Transverse colon (tissue), 4 donors: ENCODE results near the gene RAMP1. TPM values are rescaled to one million over a fixed set of nuclear protein-coding genes. Genes with fewer than 3 reads are reported as not detected.

Experiments used
- DNase-seq: peaks from one replicate; pipeline ENCODE4 v3.0.0-alpha.2; 2019
- H3K27ac ChIP-seq, 4 donors: fragments of 200-600 bp; sonication (generic); 2 replicates each; pipeline ENCODE4 v1.5.1; 2016 to 2018; ENCODE audit warnings: inconsistent platforms in 4 of 4
- H3K27me3 ChIP-seq: fragments of 200-600 bp; sonication (generic); 2 replicates; pipeline ENCODE4 v1.5.1; 2017; ENCODE audit warnings: inconsistent platforms
- H3K36me3 ChIP-seq, 4 donors: fragments of 200-600 bp; sonication (generic); 2 replicates each; pipeline ENCODE4 v1.5.1; 2017 to 2019; ENCODE audit warnings: inconsistent platforms in 4 of 4
- H3K4me1 ChIP-seq, 4 donors: fragments of 200-600 bp; sonication (generic); 2 replicates each; pipeline ENCODE4 v1.5.1; 2017 to 2020; ENCODE audit warnings: inconsistent platforms in 4 of 4
- H3K4me3 ChIP-seq, 4 donors: fragments of 200-600 bp; sonication (generic); 1 replicate in 1 of 4; 2 replicates in 3 of 4; pipeline versions ENCODE4 v1.5.1 to v1.6.1; 2017 to 2019; ENCODE audit warnings: inconsistent platforms in 4 of 4
- H3K9me3 ChIP-seq, 2 donors: fragments of 200-600 bp; sonication (generic); 2 replicates each; pipeline ENCODE4 v1.5.1; 2017 to 2019; ENCODE audit warnings: inconsistent platforms in 2 of 2
- EP300 ChIP-seq: sonication (generic); formaldehyde crosslinking; IDR thresholded peaks from one replicate; pipeline ENCODE4 v1.6.1; 2017; ENCODE audit warnings: antibody characterized with exemption, low read depth
- POLR2A ChIP-seq: fragments of 450-650 bp; IDR thresholded peaks from one replicate; pipeline ENCODE4 v1.6.1; 2016; ENCODE audit warnings: antibody characterized with exemption, mild to moderate bottlenecking, moderate library complexity
- POLR2AphosphoS5 ChIP-seq, 3 donors: sonication (generic); formaldehyde crosslinking; IDR thresholded peaks; one replicate each; pipeline ENCODE4 v1.6.1; 2016; ENCODE audit warnings: antibody characterized with exemption in 3 of 3
- WGBS, 2 donors: methylation state at CpG; one replicate each; pipeline ENCODE4 v1.1.5; 2018; ENCODE audit warnings: low coverage in 1 of 2; 5-methylcytosine and 5-hydroxymethylcytosine counted together
- in situ Hi-C, 4 donors: fragments of 200-750 bp; cut with MboI; loops; one replicate each; pipeline versions ENCODE4 v1.15.0 to v1.15.1; 2017; ENCODE audit warnings: low sequenced_read_pairs in 3 of 4, low pct_ligation_motif_present in 1 of 4, low pct_unique_long_range_greater_than_20kb in 1 of 4
- intact Hi-C: fragments of 100-400 bp; cut with DNase I; formaldehyde crosslinking; loops from one replicate; pipeline ENCODE4 v1.15.1; 2023; ENCODE audit warnings: low total_unique reads
- total RNA-seq, 4 donors: library from RNA; depleted of rRNA; stranded (reverse); fragments of >200 nt; gene quantifications; one replicate each; pipeline ENCODE4 v1.1.0, GENCODE V29; 2016
- TF ChIP-seq, protein P1 (sequence below), 5 experiments: fragments of 200-600 bp in 3 of 5; fragments of 450-650 bp in 2 of 5; sonication (generic) in 3 of 5; IDR thresholded peaks; 1 replicate in 2 of 5; 2 replicates in 3 of 5; pipeline ENCODE4 v1.5.1; 2016 to 2017; ENCODE audit warnings: antibody characterized with exemption in 5 of 5, inconsistent platforms in 3 of 5, mild to moderate bottlenecking in 2 of 5, moderate library complexity in 1 of 5

RAMP1 gene
- total RNA-seq, 4 donors from 2014 or later: 47.5 to 158 (median 95.7) TPM

DNA sequence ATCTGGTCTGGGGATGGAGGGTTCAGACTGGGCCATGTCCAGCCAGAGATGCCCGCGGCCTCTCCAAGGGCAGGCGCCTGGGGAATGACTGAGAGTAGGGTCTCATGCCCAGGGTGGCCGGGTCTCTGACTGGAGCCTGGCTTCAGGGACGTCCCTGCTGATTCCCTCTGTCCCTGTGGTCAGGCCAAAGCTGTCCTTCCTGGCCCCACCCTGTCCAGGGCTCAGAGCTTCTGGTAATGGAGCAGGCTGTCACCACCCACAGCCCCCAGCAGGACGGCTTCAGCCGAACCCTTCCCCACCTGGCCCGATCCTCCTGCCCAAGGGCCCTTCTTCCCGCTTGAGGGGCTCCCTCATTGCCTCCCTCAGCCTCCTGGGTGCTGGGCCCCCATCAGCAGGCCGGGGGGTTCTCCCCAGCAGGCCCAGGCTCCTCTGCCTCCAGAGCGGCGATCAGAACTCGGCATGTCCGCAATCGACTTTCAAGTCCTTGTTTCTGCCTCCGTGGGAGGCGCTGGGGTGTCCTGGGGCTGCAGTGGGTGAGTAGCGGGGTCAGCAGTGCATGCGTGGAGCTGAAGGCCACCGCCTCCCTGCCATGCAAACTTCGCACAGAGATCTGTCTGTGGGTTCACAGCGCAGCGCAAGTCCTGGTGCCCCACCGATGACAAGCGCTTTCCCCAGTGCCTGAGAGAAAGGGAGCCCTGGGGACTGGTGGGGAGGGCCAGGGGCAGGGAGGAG, 18.3 kb downstream of the RAMP1 start:
- Histone ChIP-seq H3K4me3 (no peak overlapping the region), H3K27ac (peak overlapping the region; percentile 49 to 94 (median 73)), H3K9me3 (no peaks in the 10 kb centered on the region), H3K4me1 (peaks cover 12 to 37% (median 25%) of the 10 kb centered on the region in 4 donors), H3K36me3 (no peaks in the 10 kb centered on the region), H3K27me3 (no peaks in the 10 kb centered on the region)
- 95% methylated on average over 23 of the region's 25 CpGs; no CpG with 5 or more reads in 1 of the 2 donors for whole genome bisulfite sequencing, 2 donors
- TF ChIP-seq, protein P1, sequence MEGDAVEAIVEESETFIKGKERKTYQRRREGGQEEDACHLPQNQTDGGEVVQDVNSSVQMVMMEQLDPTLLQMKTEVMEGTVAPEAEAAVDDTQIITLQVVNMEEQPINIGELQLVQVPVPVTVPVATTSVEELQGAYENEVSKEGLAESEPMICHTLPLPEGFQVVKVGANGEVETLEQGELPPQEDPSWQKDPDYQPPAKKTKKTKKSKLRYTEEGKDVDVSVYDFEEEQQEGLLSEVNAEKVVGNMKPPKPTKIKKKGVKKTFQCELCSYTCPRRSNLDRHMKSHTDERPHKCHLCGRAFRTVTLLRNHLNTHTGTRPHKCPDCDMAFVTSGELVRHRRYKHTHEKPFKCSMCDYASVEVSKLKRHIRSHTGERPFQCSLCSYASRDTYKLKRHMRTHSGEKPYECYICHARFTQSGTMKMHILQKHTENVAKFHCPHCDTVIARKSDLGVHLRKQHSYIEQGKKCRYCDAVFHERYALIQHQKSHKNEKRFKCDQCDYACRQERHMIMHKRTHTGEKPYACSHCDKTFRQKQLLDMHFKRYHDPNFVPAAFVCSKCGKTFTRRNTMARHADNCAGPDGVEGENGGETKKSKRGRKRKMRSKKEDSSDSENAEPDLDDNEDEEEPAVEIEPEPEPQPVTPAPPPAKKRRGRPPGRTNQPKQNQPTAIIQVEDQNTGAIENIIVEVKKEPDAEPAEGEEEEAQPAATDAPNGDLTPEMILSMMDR (IDR thresholded peaks at IDR 0.05): no peak
- TF ChIP-seq POLR2AphosphoS5 (IDR thresholded peaks at IDR 0.05) (no peak), EP300 (no peak), POLR2A (no peak)
- intact Hi-C loops (no loop called here), in situ Hi-C loops (no loop called here)
- DNase-seq: no peak

DNA sequence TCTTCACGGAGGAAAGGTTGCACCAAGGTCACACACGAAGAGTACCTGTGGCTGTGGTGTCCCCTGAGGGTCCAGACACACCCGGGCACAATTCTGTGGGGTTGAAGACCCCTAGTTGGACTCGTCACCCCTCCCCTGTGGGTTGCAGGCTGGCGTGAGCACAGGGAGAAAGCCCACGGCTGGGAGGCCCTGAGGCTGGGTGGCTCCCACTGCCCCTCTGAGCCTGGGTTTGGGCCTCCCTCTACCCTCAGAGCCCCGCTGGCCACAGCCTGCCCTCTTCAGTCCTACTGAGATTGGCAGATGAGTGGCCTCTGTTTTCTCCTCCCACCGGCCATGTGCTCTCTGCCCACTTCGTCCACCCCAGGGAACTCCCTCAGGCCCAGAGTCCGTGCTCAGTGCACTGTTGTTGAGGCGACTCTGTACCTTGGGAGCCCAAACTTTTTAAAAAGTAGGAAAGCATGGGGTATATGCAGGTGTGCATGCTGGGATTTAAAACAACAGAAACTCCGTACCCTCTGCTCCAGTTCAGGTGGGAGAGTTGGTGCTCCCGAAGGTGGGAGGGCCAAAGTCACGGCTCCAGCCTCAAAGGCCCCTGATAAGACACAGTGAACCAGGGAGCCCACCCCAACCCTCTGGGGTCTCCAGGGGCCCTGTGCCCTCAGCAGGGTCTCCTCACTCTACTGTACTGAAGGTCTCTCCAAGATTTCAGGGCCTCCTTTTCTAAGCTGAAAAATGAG, 19.1 kb downstream of the RAMP1 start:
- H3K36me3 ChIP-seq: no peaks in the 10 kb centered on the region
- TF ChIP-seq POLR2AphosphoS5 (IDR thresholded peaks at IDR 0.05): no peak
- in situ Hi-C loops (no loop called here), intact Hi-C loops (no loop called here)
- H3K4me3 ChIP-seq: no peak overlapping the region
- H3K9me3 ChIP-seq: no peaks in the 10 kb centered on the region
- 82 to 87% methylated on average over 6 to 14 of the region's 14 CpGs for WGBS, 2 donors
- DNase-seq: no peak
- no peaks in the 10 kb centered on the region for H3K27me3 ChIP-seq
- H3K27ac ChIP-seq: peak overlapping the region; percentile 49 to 94 (median 73)
- H3K4me1 ChIP-seq: peaks cover 10 to 29% (median 22%) of the 10 kb centered on the region in 4 donors

GRCh38 chr2:237879058-237879430, 19.6 kb downstream of the RAMP1 start:
- TF ChIP-seq EP300: no peak
- intact Hi-C loops (no loop called here), in situ Hi-C loops (no loop called here)
- H3K9me3 ChIP-seq: no peaks in the 10 kb centered on the region
- H3K4me3 ChIP-seq: no peak overlapping the region
- no peak for DNase-seq
- 94 to 100% methylated on average over 3 to 5 of the region's 5 CpGs for WGBS, 2 donors
- H3K27ac ChIP-seq: peak overlapping the region; percentile 49 to 94 (median 73)
- H3K4me1 ChIP-seq: peaks cover 6 to 28% (median 18%) of the 10 kb centered on the region in 4 donors
- H3K27me3 ChIP-seq: no peaks in the 10 kb centered on the region
- no peaks in the 10 kb centered on the region for H3K36me3 ChIP-seq

DNA sequence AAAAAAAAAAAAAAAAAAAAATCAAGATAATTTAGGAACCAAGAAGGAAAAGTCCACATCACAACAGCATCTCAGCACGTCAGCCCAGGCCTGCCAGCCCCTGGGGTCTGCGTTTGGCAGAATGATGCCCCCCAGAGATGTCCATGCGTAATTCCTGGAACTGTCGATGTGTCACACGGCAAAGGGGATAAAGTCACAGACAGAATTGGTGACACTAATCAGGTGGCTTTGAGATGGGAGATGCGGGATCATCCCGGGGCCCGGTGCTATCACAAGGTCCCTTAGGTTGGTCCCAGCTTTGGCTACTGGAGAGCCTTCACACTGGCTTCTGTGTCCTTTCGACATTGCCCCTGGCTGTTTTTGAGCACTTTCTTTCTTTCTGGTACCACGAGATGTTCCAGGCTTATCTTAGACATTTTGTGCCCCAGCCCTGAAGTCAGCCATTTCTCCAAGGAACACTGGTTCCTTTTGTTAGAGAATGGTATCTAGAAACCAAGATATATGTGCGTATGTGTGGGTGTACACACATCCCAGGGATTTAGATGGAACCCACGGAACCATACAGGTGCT, 20.7 kb downstream of the RAMP1 start:
- in situ Hi-C loops: no loop called here
- no peaks in the 10 kb centered on the region for H3K36me3 ChIP-seq
- no peak for DNase-seq
- WGBS, 2 donors: 90 to 98% methylated on average over 9 to 12 of the region's 12 CpGs
- intact Hi-C loops: no loop called here
- H3K4me1 ChIP-seq: peaks cover under 1 to 23% (median 15%) of the 10 kb centered on the region in 4 donors
- peak overlapping the region in 2 of 4 donors; percentile 30 to 37 for H3K27ac ChIP-seq
- H3K27me3 ChIP-seq: no peaks in the 10 kb centered on the region
- H3K9me3 ChIP-seq: no peaks in the 10 kb centered on the region
- H3K4me3 ChIP-seq: no peak overlapping the region
- TF ChIP-seq, protein P1 (IDR thresholded peaks at IDR 0.05): no peak
- TF ChIP-seq POLR2AphosphoS5 (IDR thresholded peaks at IDR 0.05) (no peak), EP300 (no peak), POLR2A (no peak)
